ENCODE data around the gene COG1.

GRCh38 chr17:73251871-73252270 lies 59.0 kb downstream of the COG1 start:
- no peak for TF ChIP-seq EZH2 (IDR thresholded peaks at IDR 0.05; ENCODE audit: low read length, unreplicated experiment)
- TF ChIP-seq, protein P1, sequence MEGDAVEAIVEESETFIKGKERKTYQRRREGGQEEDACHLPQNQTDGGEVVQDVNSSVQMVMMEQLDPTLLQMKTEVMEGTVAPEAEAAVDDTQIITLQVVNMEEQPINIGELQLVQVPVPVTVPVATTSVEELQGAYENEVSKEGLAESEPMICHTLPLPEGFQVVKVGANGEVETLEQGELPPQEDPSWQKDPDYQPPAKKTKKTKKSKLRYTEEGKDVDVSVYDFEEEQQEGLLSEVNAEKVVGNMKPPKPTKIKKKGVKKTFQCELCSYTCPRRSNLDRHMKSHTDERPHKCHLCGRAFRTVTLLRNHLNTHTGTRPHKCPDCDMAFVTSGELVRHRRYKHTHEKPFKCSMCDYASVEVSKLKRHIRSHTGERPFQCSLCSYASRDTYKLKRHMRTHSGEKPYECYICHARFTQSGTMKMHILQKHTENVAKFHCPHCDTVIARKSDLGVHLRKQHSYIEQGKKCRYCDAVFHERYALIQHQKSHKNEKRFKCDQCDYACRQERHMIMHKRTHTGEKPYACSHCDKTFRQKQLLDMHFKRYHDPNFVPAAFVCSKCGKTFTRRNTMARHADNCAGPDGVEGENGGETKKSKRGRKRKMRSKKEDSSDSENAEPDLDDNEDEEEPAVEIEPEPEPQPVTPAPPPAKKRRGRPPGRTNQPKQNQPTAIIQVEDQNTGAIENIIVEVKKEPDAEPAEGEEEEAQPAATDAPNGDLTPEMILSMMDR (conservative IDR thresholded peaks at IDR 0.05; ENCODE audit: low read depth, low read length) = no peak
